ENCODE measurements around the gene COQ8B. TPM values are rescaled to one million over a fixed set of nuclear protein-coding genes. Genes with fewer than 3 reads are reported as not detected.

The COQ8B gene
- polyA plus RNA-seq, 2 donors = 18.4 to 27.2 TPM

GRCh38 chr19:40682431-40682964 lies 34.2 kb downstream of the COQ8B start:
- Histone ChIP-seq H3K4me3 (ENCODE audit: low read depth in 1 of 2, low read length in 2 of 2) (no peak overlapping the region), H3K27ac (ENCODE audit: low read depth in 2 of 2, low read length in 1 of 2) (no peak overlapping the region), H3K36me3 (ENCODE audit: control insufficient read depth in 2 of 2, insufficient read depth in 2 of 2, low read length in 1 of 2) (peaks cover 3 to 27% of the 10 kb centered on the region in 2 donors), H3K27me3 (ENCODE audit: control insufficient read depth in 1 of 2, insufficient read depth in 2 of 2, low read length in 2 of 2) (no peaks in the 10 kb centered on the region), H3K4me1 (ENCODE audit: control insufficient read depth in 2 of 2, insufficient read depth in 2 of 2, low read length in 1 of 2) (peaks cover 0 to 12% of the 10 kb centered on the region in 2 donors), H3K9me3 (ENCODE audit: control insufficient read depth in 2 of 2, insufficient read depth in 1 of 2, low read depth in 1 of 2, low read length in 1 of 2) (no peaks in the 10 kb centered on the region)
- 93 to 94% methylated on average over 18 of the region's 18 CpGs for WGBS, 2 donors

GRCh38 chr19:40681039-40681438 lies 35.6 kb downstream of the COQ8B start:
- WGBS, 2 donors = 86 to 88% methylated on average over 4 of the region's 4 CpGs
- H3K27me3 ChIP-seq (ENCODE audit: control insufficient read depth in 1 of 2, insufficient read depth in 2 of 2, low read length in 2 of 2) = no peaks in the 10 kb centered on the region
- no peak overlapping the region for H3K27ac ChIP-seq (ENCODE audit: low read depth in 2 of 2, low read length in 1 of 2)
- peaks cover 5 to 34% of the 10 kb centered on the region in 2 donors for H3K36me3 ChIP-seq (ENCODE audit: control insufficient read depth in 2 of 2, insufficient read depth in 2 of 2, low read length in 1 of 2)
- H3K4me3 ChIP-seq (ENCODE audit: low read depth in 1 of 2, low read length in 2 of 2) = no peak overlapping the region
- peaks cover 0 to 10% of the 10 kb centered on the region in 2 donors for H3K4me1 ChIP-seq (ENCODE audit: control insufficient read depth in 2 of 2, insufficient read depth in 2 of 2, low read length in 1 of 2)
- no peaks in the 10 kb centered on the region for H3K9me3 ChIP-seq (ENCODE audit: control insufficient read depth in 2 of 2, insufficient read depth in 1 of 2, low read depth in 1 of 2, low read length in 1 of 2)

GRCh38 chr19:40677156-40677555 lies 39.5 kb downstream of the COQ8B start:
- H3K27ac ChIP-seq (ENCODE audit: low read depth in 2 of 2, low read length in 1 of 2) = no peak overlapping the region
- H3K4me3 ChIP-seq (ENCODE audit: low read depth in 1 of 2, low read length in 2 of 2) = no peak overlapping the region
- H3K4me1 ChIP-seq (ENCODE audit: control insufficient read depth in 2 of 2, insufficient read depth in 2 of 2, low read length in 1 of 2) = no peaks in the 10 kb centered on the region
- H3K27me3 ChIP-seq (ENCODE audit: control insufficient read depth in 1 of 2, insufficient read depth in 2 of 2, low read length in 2 of 2) = no peaks in the 10 kb centered on the region
- no peaks in the 10 kb centered on the region for H3K9me3 ChIP-seq (ENCODE audit: control insufficient read depth in 2 of 2, insufficient read depth in 1 of 2, low read depth in 1 of 2, low read length in 1 of 2)
- H3K36me3 ChIP-seq (ENCODE audit: control insufficient read depth in 2 of 2, insufficient read depth in 2 of 2, low read length in 1 of 2) = peaks cover 10 to 38% of the 10 kb centered on the region in 2 donors
- WGBS, 2 donors = 96 to 97% methylated on average over 23 of the region's 23 CpGs

- peaks cover 17 to 47% of the 10 kb centered on the region in 2 donors for H3K36me3 ChIP-seq (ENCODE audit: control insufficient read depth in 2 of 2, insufficient read depth in 2 of 2, low read length in 1 of 2)
- H3K9me3 ChIP-seq (ENCODE audit: control insufficient read depth in 2 of 2, insufficient read depth in 1 of 2, low read depth in 1 of 2, low read length in 1 of 2) = no peaks in the 10 kb centered on the region
- WGBS, 2 donors = 70 to 87% methylated on average over 3 of the region's 3 CpGs
- no peaks in the 10 kb centered on the region for H3K4me1 ChIP-seq (ENCODE audit: control insufficient read depth in 2 of 2, insufficient read depth in 2 of 2, low read length in 1 of 2)
- H3K27ac ChIP-seq (ENCODE audit: low read depth in 2 of 2, low read length in 1 of 2) = peak overlapping the region in 1 of 2 donors; percentile 33
- no peaks in the 10 kb centered on the region for H3K27me3 ChIP-seq (ENCODE audit: control insufficient read depth in 1 of 2, insufficient read depth in 2 of 2, low read length in 2 of 2)
- H3K4me3 ChIP-seq (ENCODE audit: low read depth in 1 of 2, low read length in 2 of 2) = no peak overlapping the region
Measured at GRCh38 chr19:40674291-40674690, 42.4 kb downstream of the COQ8B start.

- WGBS, 2 donors = 92% methylated on average over 11 of the region's 11 CpGs
- Histone ChIP-seq H3K27me3 (ENCODE audit: control insufficient read depth in 1 of 2, insufficient read depth in 2 of 2, low read length in 2 of 2) (no peaks in the 10 kb centered on the region), H3K27ac (ENCODE audit: low read depth in 2 of 2, low read length in 1 of 2) (no peak overlapping the region), H3K9me3 (ENCODE audit: control insufficient read depth in 2 of 2, insufficient read depth in 1 of 2, low read depth in 1 of 2, low read length in 1 of 2) (no peaks in the 10 kb centered on the region), H3K4me1 (ENCODE audit: control insufficient read depth in 2 of 2, insufficient read depth in 2 of 2, low read length in 1 of 2) (no peaks in the 10 kb centered on the region), H3K36me3 (ENCODE audit: control insufficient read depth in 2 of 2, insufficient read depth in 2 of 2, low read length in 1 of 2) (peaks cover 17 to 51% of the 10 kb centered on the region in 2 donors), H3K4me3 (ENCODE audit: low read depth in 1 of 2, low read length in 2 of 2) (no peak overlapping the region)
Measured at GRCh38 chr19:40673397-40673796, 43.3 kb downstream of the COQ8B start.

GRCh38 chr19:40672573-40673299 lies 44.0 kb downstream of the COQ8B start:
- Histone ChIP-seq H3K27ac (ENCODE audit: low read depth in 2 of 2, low read length in 1 of 2) (no peak overlapping the region), H3K4me3 (ENCODE audit: low read depth in 1 of 2, low read length in 2 of 2) (no peak overlapping the region), H3K36me3 (ENCODE audit: control insufficient read depth in 2 of 2, insufficient read depth in 2 of 2, low read length in 1 of 2) (peaks cover 16 to 48% of the 10 kb centered on the region in 2 donors), H3K9me3 (ENCODE audit: control insufficient read depth in 2 of 2, insufficient read depth in 1 of 2, low read depth in 1 of 2, low read length in 1 of 2) (no peaks in the 10 kb centered on the region), H3K4me1 (ENCODE audit: control insufficient read depth in 2 of 2, insufficient read depth in 2 of 2, low read length in 1 of 2) (no peaks in the 10 kb centered on the region), H3K27me3 (ENCODE audit: control insufficient read depth in 1 of 2, insufficient read depth in 2 of 2, low read length in 2 of 2) (no peaks in the 10 kb centered on the region)
- 91 to 92% methylated on average over 7 of the region's 7 CpGs for WGBS, 2 donors

- no peaks in the 10 kb centered on the region for H3K27me3 ChIP-seq (ENCODE audit: control insufficient read depth in 1 of 2, insufficient read depth in 2 of 2, low read length in 2 of 2)
Measured at GRCh38 chr19:40672038-40672437, 44.6 kb downstream of the COQ8B start.

GRCh38 chr19:40671404-40671803 lies 45.3 kb downstream of the COQ8B start:
- Histone ChIP-seq H3K27ac (ENCODE audit: low read depth in 2 of 2, low read length in 1 of 2) (peak overlapping the region in 1 of 2 donors; percentile 26), H3K9me3 (ENCODE audit: control insufficient read depth in 2 of 2, insufficient read depth in 1 of 2, low read depth in 1 of 2, low read length in 1 of 2) (no peaks in the 10 kb centered on the region), H3K27me3 (ENCODE audit: control insufficient read depth in 1 of 2, insufficient read depth in 2 of 2, low read length in 2 of 2) (no peaks in the 10 kb centered on the region), H3K36me3 (ENCODE audit: control insufficient read depth in 2 of 2, insufficient read depth in 2 of 2, low read length in 1 of 2) (peaks cover 12 to 52% of the 10 kb centered on the region in 2 donors), H3K4me3 (ENCODE audit: low read depth in 1 of 2, low read length in 2 of 2) (no peak overlapping the region), H3K4me1 (ENCODE audit: control insufficient read depth in 2 of 2, insufficient read depth in 2 of 2, low read length in 1 of 2) (peaks cover 0 to 5% of the 10 kb centered on the region in 2 donors)
- 73 to 80% methylated on average over 9 of the region's 9 CpGs for WGBS, 2 donors

More at GRCh38 chr19:40672038-40672437, 44.6 kb downstream of the COQ8B start:
- Histone ChIP-seq H3K4me1 (ENCODE audit: control insufficient read depth in 2 of 2, insufficient read depth in 2 of 2, low read length in 1 of 2) (peaks cover 0 to under 1% of the 10 kb centered on the region in 2 donors), H3K36me3 (ENCODE audit: control insufficient read depth in 2 of 2, insufficient read depth in 2 of 2, low read length in 1 of 2) (peaks cover 12 to 50% of the 10 kb centered on the region in 2 donors), H3K4me3 (ENCODE audit: low read depth in 1 of 2, low read length in 2 of 2) (no peak overlapping the region), H3K27ac (ENCODE audit: low read depth in 2 of 2, low read length in 1 of 2) (no peak overlapping the region), H3K9me3 (ENCODE audit: control insufficient read depth in 2 of 2, insufficient read depth in 1 of 2, low read depth in 1 of 2, low read length in 1 of 2) (no peaks in the 10 kb centered on the region)
- 83 to 87% methylated on average over 2 of the region's 2 CpGs for WGBS, 2 donors

- Histone ChIP-seq H3K4me3 (ENCODE audit: low read depth in 1 of 2, low read length in 2 of 2) (no peak overlapping the region), H3K27ac (ENCODE audit: low read depth in 2 of 2, low read length in 1 of 2) (no peak overlapping the region), H3K36me3 (ENCODE audit: control insufficient read depth in 2 of 2, insufficient read depth in 2 of 2, low read length in 1 of 2) (peaks cover 12 to 43% of the 10 kb centered on the region in 2 donors), H3K4me1 (ENCODE audit: control insufficient read depth in 2 of 2, insufficient read depth in 2 of 2, low read length in 1 of 2) (peaks cover 0 to 5% of the 10 kb centered on the region in 2 donors), H3K27me3 (ENCODE audit: control insufficient read depth in 1 of 2, insufficient read depth in 2 of 2, low read length in 2 of 2) (no peaks in the 10 kb centered on the region), H3K9me3 (ENCODE audit: control insufficient read depth in 2 of 2, insufficient read depth in 1 of 2, low read depth in 1 of 2, low read length in 1 of 2) (no peaks in the 10 kb centered on the region)
- WGBS, 2 donors = 87 to 92% methylated on average over 7 of the region's 7 CpGs
Measured at GRCh38 chr19:40668991-40669614, 47.6 kb downstream of the COQ8B start.

Measured in esophagus (tissue), 2 donors.